Ovary (tissue), 9 donors: ENCODE measurements around the gene ADAMTSL5. TPM values are rescaled to one million over a fixed set of nuclear protein-coding genes. Genes with fewer than 3 reads are reported as not detected.

Experiments used
- DNase-seq, 5 donors: peaks; one replicate each; pipeline ENCODE4 v3.0.0-alpha.2; 2019 to 2020
- H3K27ac ChIP-seq, 2 donors: fragments of 200-600 bp; one replicate each; pipeline versions ENCODE4 v1.5.1 to v1.8.0; 2019 to 2022
- H3K27me3 ChIP-seq: fragments of 200-600 bp; one replicate; pipeline ENCODE4 v1.8.0; 2022
- H3K36me3 ChIP-seq: fragments of 200-600 bp; sonication (generic); one replicate; pipeline ENCODE4 v1.5.1; 2019
- H3K4me1 ChIP-seq: one replicate; pipeline ENCODE4 v1.8.1; 2013; ENCODE audit warnings: mild to moderate bottlenecking, moderate library complexity; ENCODE audit not compliant: insufficient read depth
- H3K4me3 ChIP-seq: fragments of 200-600 bp; sonication (generic); one replicate; pipeline ENCODE4 v1.5.1; 2017
- H3K9me3 ChIP-seq, 2 donors: fragments of 200-600 bp in 1 of 2; sonication (generic) in 1 of 2; one replicate each; pipeline versions ENCODE4 v1.5.1 to v1.8.1; 2013 to 2019; ENCODE audit warnings: mild to moderate bottlenecking in 1 of 2, moderate library complexity in 1 of 2
- CTCF ChIP-seq, 3 donors: fragments of 450-650 bp in 2 of 3; fragments of 200-600 bp in 1 of 3; IDR thresholded peaks; one replicate each; pipeline versions ENCODE4 v1.5.1 to v1.8.0; 2016 to 2022; ENCODE audit warnings: antibody characterized with exemption in 3 of 3, mild to moderate bottlenecking in 1 of 3
- EP300 ChIP-seq: sonication (generic); formaldehyde crosslinking; IDR thresholded peaks from one replicate; pipeline ENCODE4 v1.6.1; 2017; ENCODE audit warnings: antibody characterized with exemption
- POLR2A ChIP-seq: fragments of 450-650 bp; IDR thresholded peaks from one replicate; pipeline ENCODE4 v1.6.1; 2017; ENCODE audit warnings: antibody characterized with exemption, mild to moderate bottlenecking, moderate library complexity
- WGBS, 3 donors: extraction: QIAGEN DNeasy Blood & Tissue Kit in 1 of 3; methylation state at CpG; one replicate each; pipeline versions ENCODE4 v1.1.5 to v1.1.7; 2013 to 2017; 5-methylcytosine and 5-hydroxymethylcytosine counted together
- intact Hi-C, 4 donors: fragments of 100-400 bp; cut with DNase I; formaldehyde crosslinking; loops; one replicate each; pipeline versions ENCODE4 v1.11.0 to v1.15.1; 2022 to 2023
- polyA plus RNA-seq, 2 donors: library from polyadenylated mRNA; stranded (reverse); fragments of 200-250 nt in 1 of 2; fragments of 350-450 nt in 1 of 2; fragmentation: Illumina TruSeq in 1 of 2; extraction: RNeasy Lipid Tissue Mini Kit (QIAGEN cat#74804) in 1 of 2; gene quantifications; one replicate each; pipeline ENCODE4 v1.2.3, GENCODE V29; 2013 to 2014
- total RNA-seq, 7 donors: library from RNA; depleted of rRNA in 2 of 7; stranded (reverse); fragments of >200 nt in 2 of 7; fragmentation: NEBNext Ultra II Directional in 3 of 7; extraction: Animal tissue kit (Norgen Biotek cat#: 25700) in 3 of 7; gene quantifications; one replicate each; pipeline versions ENCODE4 v1.1.0 to v1.2.4, GENCODE V29; 2016 to 2023
- donor health status: DM: no; HTN: no; CAD: no; lungs with moderate emphysema.
- donor health status: DM: no; HTN: no; CAD: no.
- donor health status: Bipolar disorder and iron deficiency.
- donor health status: DM: yes; HTN: yes; CAD: no.
- donor health status: DM: no; HTN: no; CAD: no.
- donor health status: DM: yes; HTN: yes; CAD: no.

ADAMTSL5 gene
- total and polyA plus RNA-seq, 9 donors = 0.19 to 7.5 (median 2.0) TPM; not detected in 1

GRCh38 chr19:1472231-1473084 is 40.4 kb downstream of the ADAMTSL5 start:
- Histone ChIP-seq H3K9me3 (no peaks in the 10 kb centered on the region), H3K36me3 (no peaks in the 10 kb centered on the region), H3K4me1 (peaks cover 29% of the 10 kb centered on the region), H3K27me3 (peaks cover 7% of the 10 kb centered on the region), H3K27ac (no peak overlapping the region), H3K4me3 (no peak overlapping the region)
- 35 to 50% (median 36%) methylated on average over 33 to 44 of the region's 44 CpGs for WGBS, 3 donors
- no peak for DNase-seq
- TF ChIP-seq POLR2A (no peak), EP300 (no peak), CTCF (IDR thresholded peaks at IDR 0.05) (no peak)
- intact Hi-C loops = no loop called here

- no peak overlapping the region for H3K27ac ChIP-seq
- no peak overlapping the region for H3K4me3 ChIP-seq
- H3K36me3 ChIP-seq = no peaks in the 10 kb centered on the region
- H3K9me3 ChIP-seq = no peaks in the 10 kb centered on the region
- intact Hi-C loops = no loop called here
- WGBS, 3 donors = 19 to 28% (median 27%) methylated on average over 21 to 24 of the region's 24 CpGs
- DNase-seq = no peak
- TF ChIP-seq EP300 = no peak
- no peak for TF ChIP-seq POLR2A
- TF ChIP-seq CTCF (IDR thresholded peaks at IDR 0.05) = no peak
- peaks cover 35% of the 10 kb centered on the region for H3K4me1 ChIP-seq
- peaks cover 8% of the 10 kb centered on the region for H3K27me3 ChIP-seq
These were observed 41.2 kb downstream of the ADAMTSL5 start for GRCh38 chr19:1471515-1472160.

- H3K4me3 ChIP-seq = no peak overlapping the region
- DNase-seq = no peak
- H3K36me3 ChIP-seq = no peaks in the 10 kb centered on the region
- 2 to 8% (median 2%) methylated on average over 21 to 28 of the region's 28 CpGs for WGBS, 3 donors
- H3K9me3 ChIP-seq = no peaks in the 10 kb centered on the region
- H3K4me1 ChIP-seq = peaks cover 35% of the 10 kb centered on the region
- H3K27me3 ChIP-seq = peaks cover 11% of the 10 kb centered on the region
- no peak overlapping the region for H3K27ac ChIP-seq
- intact Hi-C loops = no loop called here
- no peak for TF ChIP-seq POLR2A
These were observed 41.8 kb downstream of the ADAMTSL5 start for GRCh38 chr19:1471010-1471514.

- intact Hi-C loops = no loop called here
These were observed 42.4 kb downstream of the ADAMTSL5 start for GRCh38 chr19:1470305-1471009.

More at GRCh38 chr19:1470305-1471009, 42.4 kb downstream of the ADAMTSL5 start:
- TF ChIP-seq CTCF (IDR thresholded peaks at IDR 0.05) (no peak), EP300 (no peak), POLR2A (no peak)
- Histone ChIP-seq H3K27me3 (peaks cover 11% of the 10 kb centered on the region), H3K9me3 (no peaks in the 10 kb centered on the region), H3K36me3 (no peaks in the 10 kb centered on the region), H3K4me3 (peak overlapping the region; percentile 33), H3K27ac (no peak overlapping the region), H3K4me1 (peaks cover 35% of the 10 kb centered on the region)
- WGBS, 3 donors = 0 to 1% (median 1%) methylated on average over 35 to 67 of the region's 67 CpGs
- peak in 4 of 5 donors; percentile 42 to 75 (median 64) for DNase-seq
